ENCODE measurements around the gene SLC26A11.

SLC26A11 gene

GRCh38 chr17:80223142-80223815, 3.1 kb downstream of the SLC26A11 start:
- Histone ChIP-seq H2BK15ac (ENCODE audit: low read depth, poor library complexity, severe bottlenecking) (no peak overlapping the region), H4K8ac (ENCODE audit: low read length) (peak overlapping the region; percentile 20), H3K18ac (ENCODE audit: low read depth in 1 of 2, low read length in 2 of 2) (no peak overlapping the region), H2BK5ac (ENCODE audit: low read depth, low read length, poor library complexity, severe bottlenecking) (no peak overlapping the region), H2BK12ac (ENCODE audit: low read length in 2 of 2) (no peak overlapping the region), H4K91ac (ENCODE audit: low read length) (no peak overlapping the region), H3K4me2 (ENCODE audit: low read length, poor library complexity, severe bottlenecking) (no peak overlapping the region), H2BK120ac (ENCODE audit: low read depth, low read length) (no peak overlapping the region), H3K4me1 (ENCODE audit: control insufficient read depth, insufficient read depth, low read depth, low read length) (peaks cover 22% of the 10 kb centered on the region), H3K9ac (ENCODE audit: low read length) (no peak overlapping the region), H3K27ac (ENCODE audit: low read length, poor library complexity, severe bottlenecking) (no peak overlapping the region), H2AK5ac (ENCODE audit: low read length, severe bottlenecking) (no peak overlapping the region), H3K4me3 (ENCODE audit: insufficient read depth in 1 of 2, low read depth in 1 of 2, low read length in 2 of 2) (no peak overlapping the region), H2AFZ (ENCODE audit: low read depth, low read length) (no peak overlapping the region), H3K36me3 (ENCODE audit: control insufficient read depth in 1 of 2, insufficient read depth in 2 of 2, low read depth in 1 of 2, low read length in 2 of 2) (peaks cover 28 to 47% of the 10 kb centered on the region in 2 experiments), H3K23ac (ENCODE audit: low read length in 2 of 2) (no peak overlapping the region), H3K14ac (ENCODE audit: low read length in 2 of 2) (no peak overlapping the region), H3K9me3 (ENCODE audit: control insufficient read depth, low read length) (no peaks in the 10 kb centered on the region), H3K27me3 (ENCODE audit: control insufficient read depth in 1 of 2, insufficient read depth in 1 of 2, low read length in 2 of 2) (no peaks in the 10 kb centered on the region), H3K79me1 (replicated peaks; ENCODE audit: low read length, poor library complexity, severe bottlenecking) (peaks cover 29% of the 10 kb centered on the region), H3K4ac (ENCODE audit: low read depth in 1 of 2, low read length in 2 of 2) (no peak overlapping the region)
- no peak for DNase-seq
- 98% methylated on average over 17 of the region's 18 CpGs for WGBS

GRCh38 chr17:80223838-80224497, 3.7 kb downstream of the SLC26A11 start:
- 83% methylated on average over 11 of the region's 11 CpGs for WGBS
- H3K27me3 ChIP-seq (ENCODE audit: control insufficient read depth in 1 of 2, insufficient read depth in 1 of 2, low read length in 2 of 2), result no peaks in the 10 kb centered on the region
- H2BK120ac ChIP-seq (ENCODE audit: low read depth, low read length), result no peak overlapping the region
- no peak overlapping the region for H3K18ac ChIP-seq (ENCODE audit: low read depth in 1 of 2, low read length in 2 of 2)
- H2BK12ac ChIP-seq (ENCODE audit: low read length in 2 of 2), result no peak overlapping the region
- H3K9ac ChIP-seq (ENCODE audit: low read length), result no peak overlapping the region
- peaks cover 25% of the 10 kb centered on the region for H3K79me1 ChIP-seq (replicated peaks; ENCODE audit: low read length, poor library complexity, severe bottlenecking)
- H4K91ac ChIP-seq (ENCODE audit: low read length), result no peak overlapping the region
- H4K8ac ChIP-seq (ENCODE audit: low read length), result no peak overlapping the region
- no peak overlapping the region for H3K4me2 ChIP-seq (ENCODE audit: low read length, poor library complexity, severe bottlenecking)
- no peak overlapping the region for H3K4me3 ChIP-seq (ENCODE audit: insufficient read depth in 1 of 2, low read depth in 1 of 2, low read length in 2 of 2)
- H2BK5ac ChIP-seq (ENCODE audit: low read depth, low read length, poor library complexity, severe bottlenecking), result no peak overlapping the region
- H3K14ac ChIP-seq (ENCODE audit: low read length in 2 of 2), result no peak overlapping the region
- no peak overlapping the region for H3K27ac ChIP-seq (ENCODE audit: low read length, poor library complexity, severe bottlenecking)
- no peak overlapping the region for H2AFZ ChIP-seq (ENCODE audit: low read depth, low read length)
- no peak overlapping the region for H2BK15ac ChIP-seq (ENCODE audit: low read depth, poor library complexity, severe bottlenecking)
- no peak overlapping the region for H3K23ac ChIP-seq (ENCODE audit: low read length in 2 of 2)
- H3K36me3 ChIP-seq (ENCODE audit: control insufficient read depth in 1 of 2, insufficient read depth in 2 of 2, low read depth in 1 of 2, low read length in 2 of 2), result peaks cover 35 to 51% of the 10 kb centered on the region in 2 experiments
- DNase-seq, result no peak
- H2AK5ac ChIP-seq (ENCODE audit: low read length, severe bottlenecking), result no peak overlapping the region
- peaks cover 19% of the 10 kb centered on the region for H3K4me1 ChIP-seq (ENCODE audit: control insufficient read depth, insufficient read depth, low read depth, low read length)
- no peak overlapping the region for H3K4ac ChIP-seq (ENCODE audit: low read depth in 1 of 2, low read length in 2 of 2)
- H3K9me3 ChIP-seq (ENCODE audit: control insufficient read depth, low read length), result no peaks in the 10 kb centered on the region

- Histone ChIP-seq H4K91ac (ENCODE audit: low read length) (no peak overlapping the region), H2BK5ac (ENCODE audit: low read depth, low read length, poor library complexity, severe bottlenecking) (no peak overlapping the region), H2BK120ac (ENCODE audit: low read depth, low read length) (no peak overlapping the region), H3K4me1 (ENCODE audit: control insufficient read depth, insufficient read depth, low read depth, low read length) (peaks cover 16% of the 10 kb centered on the region), H3K4me2 (ENCODE audit: low read length, poor library complexity, severe bottlenecking) (no peak overlapping the region), H3K14ac (ENCODE audit: low read length in 2 of 2) (no peak overlapping the region), H3K18ac (ENCODE audit: low read depth in 1 of 2, low read length in 2 of 2) (no peak overlapping the region), H3K9ac (ENCODE audit: low read length) (no peak overlapping the region), H3K27ac (ENCODE audit: low read length, poor library complexity, severe bottlenecking) (no peak overlapping the region), H3K79me1 (replicated peaks; ENCODE audit: low read length, poor library complexity, severe bottlenecking) (peaks cover 25% of the 10 kb centered on the region), H4K8ac (ENCODE audit: low read length) (no peak overlapping the region), H3K4me3 (ENCODE audit: insufficient read depth in 1 of 2, low read depth in 1 of 2, low read length in 2 of 2) (no peak overlapping the region), H2AK5ac (ENCODE audit: low read length, severe bottlenecking) (no peak overlapping the region), H2BK12ac (ENCODE audit: low read length in 2 of 2) (no peak overlapping the region), H2AFZ (ENCODE audit: low read depth, low read length) (no peak overlapping the region), H3K36me3 (ENCODE audit: control insufficient read depth in 1 of 2, insufficient read depth in 2 of 2, low read depth in 1 of 2, low read length in 2 of 2) (peaks cover 38 to 58% of the 10 kb centered on the region in 2 experiments), H2BK15ac (ENCODE audit: low read depth, poor library complexity, severe bottlenecking) (no peak overlapping the region), H3K23ac (ENCODE audit: low read length in 2 of 2) (no peak overlapping the region), H3K4ac (ENCODE audit: low read depth in 1 of 2, low read length in 2 of 2) (no peak overlapping the region), H3K9me3 (ENCODE audit: control insufficient read depth, low read length) (no peaks in the 10 kb centered on the region), H3K27me3 (ENCODE audit: control insufficient read depth in 1 of 2, insufficient read depth in 1 of 2, low read length in 2 of 2) (no peaks in the 10 kb centered on the region)
- 90% methylated on average over 6 of the region's 6 CpGs for WGBS
- DNase-seq, result no peak
Observed at GRCh38 chr17:80224683-80225082, 4.5 kb downstream of the SLC26A11 start.

GRCh38 chr17:80225230-80225629, 5.0 kb downstream of the SLC26A11 start:
- Histone ChIP-seq H3K14ac (ENCODE audit: low read length in 2 of 2) (no peak overlapping the region), H3K4me2 (ENCODE audit: low read length, poor library complexity, severe bottlenecking) (no peak overlapping the region), H3K9me3 (ENCODE audit: control insufficient read depth, low read length) (no peaks in the 10 kb centered on the region), H2AFZ (ENCODE audit: low read depth, low read length) (no peak overlapping the region), H2BK12ac (ENCODE audit: low read length in 2 of 2) (no peak overlapping the region), H4K8ac (ENCODE audit: low read length) (no peak overlapping the region), H3K23ac (ENCODE audit: low read length in 2 of 2) (no peak overlapping the region), H3K9ac (ENCODE audit: low read length) (no peak overlapping the region), H2BK5ac (ENCODE audit: low read depth, low read length, poor library complexity, severe bottlenecking) (no peak overlapping the region), H2BK120ac (ENCODE audit: low read depth, low read length) (no peak overlapping the region), H3K27me3 (ENCODE audit: control insufficient read depth in 1 of 2, insufficient read depth in 1 of 2, low read length in 2 of 2) (no peaks in the 10 kb centered on the region), H2BK15ac (ENCODE audit: low read depth, poor library complexity, severe bottlenecking) (no peak overlapping the region), H3K4me3 (ENCODE audit: insufficient read depth in 1 of 2, low read depth in 1 of 2, low read length in 2 of 2) (no peak overlapping the region), H2AK5ac (ENCODE audit: low read length, severe bottlenecking) (no peak overlapping the region), H3K18ac (ENCODE audit: low read depth in 1 of 2, low read length in 2 of 2) (no peak overlapping the region), H3K36me3 (ENCODE audit: control insufficient read depth in 1 of 2, insufficient read depth in 2 of 2, low read depth in 1 of 2, low read length in 2 of 2) (peaks cover 40 to 60% of the 10 kb centered on the region in 2 experiments), H3K4ac (ENCODE audit: low read depth in 1 of 2, low read length in 2 of 2) (no peak overlapping the region), H4K91ac (ENCODE audit: low read length) (no peak overlapping the region), H3K79me1 (replicated peaks; ENCODE audit: low read length, poor library complexity, severe bottlenecking) (peaks cover 25% of the 10 kb centered on the region), H3K4me1 (ENCODE audit: control insufficient read depth, insufficient read depth, low read depth, low read length) (peaks cover 16% of the 10 kb centered on the region), H3K27ac (ENCODE audit: low read length, poor library complexity, severe bottlenecking) (no peak overlapping the region)
- 88% methylated on average over 6 of the region's 6 CpGs for WGBS
- DNase-seq, result no peak
